Bronchial epithelial cell (primary cell): ENCODE results near the gene PROC. TPM values are rescaled to one million over a fixed set of nuclear protein-coding genes. Genes with fewer than 3 reads are reported as not detected.
A peak's percentile ranks its signal among the peaks of the same experiment; 100 is the strongest.

Experiments
- DNase-seq: peaks from one replicate; pipeline ENCODE4 v3.0.0-alpha.2; 2010; ENCODE audit warnings: low read depth
- FAIRE-seq: peaks from 2 replicates; lab custom pipeline; 2011; peaks lifted over from hg19 to GRCh38; lab: Jason Lieb, UNC
- H3K27me3 ChIP-seq: 2 replicates; pipeline ENCODE4 v1.5.1; 2011; ENCODE audit warnings: low read length; ENCODE audit not compliant: control insufficient read depth, insufficient read depth
- H3K36me3 ChIP-seq: 2 replicates; pipeline ENCODE4 v1.5.1; 2011; ENCODE audit warnings: low read length; ENCODE audit not compliant: control insufficient read depth, insufficient read depth
- H3K4me3 ChIP-seq: 2 replicates; pipeline ENCODE4 v1.5.1; 2011; ENCODE audit warnings: mild to moderate bottlenecking, low read depth, low read length, control low read depth
- total RNA-seq: library from RNA; depleted of rRNA; stranded (reverse); fragments of >200 nt; gene quantifications from 2 replicates; pipeline ENCODE4 v1.2.1, GENCODE V29; 2014
- TF ChIP-seq, protein P1 (sequence below): IDR thresholded peaks from 2 replicates; pipeline ENCODE4 v1.5.1; 2011; ENCODE audit warnings: mild to moderate bottlenecking, moderate library complexity, low read length, control low read depth, inconsistent platforms; ENCODE audit not compliant: insufficient read depth, severe bottlenecking

Gene PROC
- total RNA-seq, 1 donor from 2014 or later, result not detected

DNA sequence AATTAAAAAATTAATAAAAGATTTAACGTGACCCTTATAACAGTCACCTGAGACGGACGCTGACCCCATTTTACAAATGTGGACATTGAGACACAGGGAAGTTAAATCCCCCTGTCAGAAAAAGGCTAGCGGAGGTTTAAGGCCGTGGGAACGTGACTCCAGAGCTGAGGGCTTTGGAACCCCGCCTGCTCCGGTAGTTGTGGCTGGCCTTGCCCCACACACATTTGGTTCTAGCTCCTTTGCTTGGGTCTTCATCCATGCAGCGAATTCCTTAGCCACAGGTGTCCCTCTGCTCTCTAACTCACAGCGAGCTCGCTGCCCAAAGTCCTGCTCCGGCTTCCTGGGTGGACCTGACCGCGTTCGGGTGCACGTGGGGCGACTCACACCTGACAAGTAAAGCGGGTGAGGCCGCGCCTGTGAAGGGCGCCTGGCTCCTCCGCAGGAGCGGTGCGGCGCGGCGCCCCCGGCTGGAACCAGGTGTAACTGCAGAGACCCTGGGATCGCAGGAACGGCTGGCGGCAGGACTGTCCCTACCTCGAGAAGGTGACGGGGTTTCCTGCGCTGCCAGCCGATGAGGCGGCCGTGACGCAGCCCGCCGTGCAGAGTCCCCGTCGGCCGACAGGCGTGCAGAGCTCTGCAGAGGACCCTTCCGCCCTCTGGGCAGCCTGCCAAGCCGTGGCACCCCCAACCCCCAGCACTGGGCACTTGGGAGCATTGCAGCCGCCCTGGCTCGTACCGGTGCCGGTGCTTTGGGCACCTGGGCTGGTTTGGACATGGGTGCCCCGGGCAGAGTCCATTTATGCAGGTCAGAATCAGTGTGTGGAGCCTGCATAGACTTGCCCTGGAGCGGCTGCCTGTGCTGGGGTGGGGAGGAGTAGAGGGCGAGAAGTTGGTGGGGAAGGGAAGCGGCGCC lies 2.4 kb upstream of the PROC start:
- peak; percentile 74 for DNase-seq
- FAIRE-seq, result no peak
- Histone ChIP-seq H3K27me3 (no peaks in the 10 kb centered on the region), H3K36me3 (no peaks in the 10 kb centered on the region), H3K4me3 (peak overlapping the region; percentile 33)
- TF ChIP-seq, protein P1, sequence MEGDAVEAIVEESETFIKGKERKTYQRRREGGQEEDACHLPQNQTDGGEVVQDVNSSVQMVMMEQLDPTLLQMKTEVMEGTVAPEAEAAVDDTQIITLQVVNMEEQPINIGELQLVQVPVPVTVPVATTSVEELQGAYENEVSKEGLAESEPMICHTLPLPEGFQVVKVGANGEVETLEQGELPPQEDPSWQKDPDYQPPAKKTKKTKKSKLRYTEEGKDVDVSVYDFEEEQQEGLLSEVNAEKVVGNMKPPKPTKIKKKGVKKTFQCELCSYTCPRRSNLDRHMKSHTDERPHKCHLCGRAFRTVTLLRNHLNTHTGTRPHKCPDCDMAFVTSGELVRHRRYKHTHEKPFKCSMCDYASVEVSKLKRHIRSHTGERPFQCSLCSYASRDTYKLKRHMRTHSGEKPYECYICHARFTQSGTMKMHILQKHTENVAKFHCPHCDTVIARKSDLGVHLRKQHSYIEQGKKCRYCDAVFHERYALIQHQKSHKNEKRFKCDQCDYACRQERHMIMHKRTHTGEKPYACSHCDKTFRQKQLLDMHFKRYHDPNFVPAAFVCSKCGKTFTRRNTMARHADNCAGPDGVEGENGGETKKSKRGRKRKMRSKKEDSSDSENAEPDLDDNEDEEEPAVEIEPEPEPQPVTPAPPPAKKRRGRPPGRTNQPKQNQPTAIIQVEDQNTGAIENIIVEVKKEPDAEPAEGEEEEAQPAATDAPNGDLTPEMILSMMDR, result peak; percentile 80

DNA sequence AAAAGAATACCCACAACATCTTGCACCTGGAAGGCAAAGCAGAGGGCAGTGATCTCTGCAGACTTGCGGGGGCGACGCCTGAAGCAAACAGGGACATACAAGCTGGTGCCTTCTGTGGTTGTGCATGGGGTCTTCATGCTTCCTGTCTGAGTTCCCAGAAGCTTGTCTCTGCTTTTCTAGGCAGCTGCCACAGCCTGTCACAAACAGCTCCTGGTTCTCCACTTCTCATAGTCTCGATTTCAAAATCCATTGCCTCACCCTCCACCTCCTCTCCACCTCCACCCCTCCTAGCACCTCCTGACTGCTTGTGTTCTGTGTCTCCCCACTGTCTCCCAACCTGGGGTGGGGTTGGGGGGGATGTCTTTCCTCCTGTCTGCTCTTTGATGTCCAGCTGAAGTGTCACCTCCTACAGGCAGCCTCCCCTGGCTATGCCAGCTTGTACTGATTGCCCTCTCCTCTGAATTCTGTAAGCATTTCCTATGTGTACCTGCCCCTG lies 1.7 kb upstream of the PROC start:
- DNase-seq (peak; percentile 67), FAIRE-seq (no peak)
- no peaks in the 10 kb centered on the region for H3K27me3 ChIP-seq
- peak overlapping the region; percentile 33 for H3K4me3 ChIP-seq
- H3K36me3 ChIP-seq, result no peaks in the 10 kb centered on the region
- TF ChIP-seq, protein P1, result no peak

DNA sequence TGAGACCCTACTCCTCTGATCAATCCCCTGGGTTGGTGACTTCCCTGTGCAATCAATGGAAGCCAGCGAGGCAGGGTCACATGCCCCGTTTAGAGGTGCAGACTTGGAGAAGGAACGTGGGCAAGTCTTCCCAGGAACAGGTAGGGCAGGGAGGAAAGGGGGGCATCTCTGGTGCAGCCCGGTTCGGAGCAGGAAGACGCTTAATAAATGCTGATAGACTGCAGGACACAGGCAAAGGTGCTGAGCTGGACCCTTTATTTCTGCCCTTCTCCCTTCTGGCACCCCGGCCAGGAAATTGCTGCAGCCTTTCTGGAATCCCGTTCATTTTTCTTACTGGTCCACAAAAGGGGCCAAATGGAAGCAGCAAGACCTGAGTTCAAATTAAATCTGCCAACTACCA lies 821 bp upstream of the PROC start:
- FAIRE-seq (no peak), DNase-seq (no peak)
- Histone ChIP-seq H3K4me3 (no peak overlapping the region), H3K36me3 (no peaks in the 10 kb centered on the region), H3K27me3 (peaks cover 1% of the 10 kb centered on the region)
- TF ChIP-seq, protein P1, result no peak

DNA sequence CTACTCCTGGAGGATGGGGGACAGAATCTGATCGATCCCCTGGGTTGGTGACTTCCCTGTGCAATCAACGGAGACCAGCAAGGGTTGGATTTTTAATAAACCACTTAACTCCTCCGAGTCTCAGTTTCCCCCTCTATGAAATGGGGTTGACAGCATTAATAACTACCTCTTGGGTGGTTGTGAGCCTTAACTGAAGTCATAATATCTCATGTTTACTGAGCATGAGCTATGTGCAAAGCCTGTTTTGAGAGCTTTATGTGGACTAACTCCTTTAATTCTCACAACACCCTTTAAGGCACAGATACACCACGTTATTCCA lies 844 bp downstream of the PROC start:
- no peak for FAIRE-seq
- TF ChIP-seq, protein P1, result no peak
- no peak for DNase-seq
- no peaks in the 10 kb centered on the region for H3K36me3 ChIP-seq
- H3K4me3 ChIP-seq, result no peak overlapping the region
- H3K27me3 ChIP-seq, result peaks cover 5% of the 10 kb centered on the region

DNA sequence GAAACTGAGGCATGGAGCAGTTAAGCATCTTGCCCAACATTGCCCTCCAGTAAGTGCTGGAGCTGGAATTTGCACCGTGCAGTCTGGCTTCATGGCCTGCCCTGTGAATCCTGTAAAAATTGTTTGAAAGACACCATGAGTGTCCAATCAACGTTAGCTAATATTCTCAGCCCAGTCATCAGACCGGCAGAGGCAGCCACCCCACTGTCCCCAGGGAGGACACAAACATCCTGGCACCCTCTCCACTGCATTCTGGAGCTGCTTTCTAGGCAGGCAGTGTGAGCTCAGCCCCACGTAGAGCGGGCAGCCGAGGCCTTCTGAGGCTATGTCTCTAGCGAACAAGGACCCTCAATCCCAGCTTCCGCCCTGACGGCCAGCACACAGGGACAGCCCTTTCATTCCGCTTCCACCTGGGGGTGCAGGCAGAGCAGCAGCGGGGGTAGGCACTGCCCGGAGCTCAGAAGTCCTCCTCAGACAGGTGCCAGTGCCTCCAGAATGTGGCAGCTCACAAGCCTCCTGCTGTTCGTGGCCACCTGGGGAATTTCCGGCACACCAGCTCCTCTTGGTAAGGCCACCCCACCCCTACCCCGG lies 1.3 kb downstream of the PROC start:
- TF ChIP-seq, protein P1, result no peak
- H3K27me3 ChIP-seq, result peaks cover 5% of the 10 kb centered on the region
- DNase-seq (no peak), FAIRE-seq (peak; percentile 43)
- no peaks in the 10 kb centered on the region for H3K36me3 ChIP-seq
- no peak overlapping the region for H3K4me3 ChIP-seq
